ENCODE results near the gene ESYT2. TPM values are rescaled to one million over a fixed set of nuclear protein-coding genes. Genes with fewer than 3 reads are reported as not detected.
A peak's percentile ranks its signal among the peaks of the same experiment; 100 is the strongest.
"Not testable (repeated sequence)": the region's sequence is repeated elsewhere in the genome, so short reads cannot be mapped to it uniquely, and the experiment has no call there.

Gene ESYT2
- 100 to 1,000 TPM in 2 of 4 donors, 10 to 100 TPM in 2; 91.6 to 159 (median 100) TPM for total RNA-seq

DNA sequence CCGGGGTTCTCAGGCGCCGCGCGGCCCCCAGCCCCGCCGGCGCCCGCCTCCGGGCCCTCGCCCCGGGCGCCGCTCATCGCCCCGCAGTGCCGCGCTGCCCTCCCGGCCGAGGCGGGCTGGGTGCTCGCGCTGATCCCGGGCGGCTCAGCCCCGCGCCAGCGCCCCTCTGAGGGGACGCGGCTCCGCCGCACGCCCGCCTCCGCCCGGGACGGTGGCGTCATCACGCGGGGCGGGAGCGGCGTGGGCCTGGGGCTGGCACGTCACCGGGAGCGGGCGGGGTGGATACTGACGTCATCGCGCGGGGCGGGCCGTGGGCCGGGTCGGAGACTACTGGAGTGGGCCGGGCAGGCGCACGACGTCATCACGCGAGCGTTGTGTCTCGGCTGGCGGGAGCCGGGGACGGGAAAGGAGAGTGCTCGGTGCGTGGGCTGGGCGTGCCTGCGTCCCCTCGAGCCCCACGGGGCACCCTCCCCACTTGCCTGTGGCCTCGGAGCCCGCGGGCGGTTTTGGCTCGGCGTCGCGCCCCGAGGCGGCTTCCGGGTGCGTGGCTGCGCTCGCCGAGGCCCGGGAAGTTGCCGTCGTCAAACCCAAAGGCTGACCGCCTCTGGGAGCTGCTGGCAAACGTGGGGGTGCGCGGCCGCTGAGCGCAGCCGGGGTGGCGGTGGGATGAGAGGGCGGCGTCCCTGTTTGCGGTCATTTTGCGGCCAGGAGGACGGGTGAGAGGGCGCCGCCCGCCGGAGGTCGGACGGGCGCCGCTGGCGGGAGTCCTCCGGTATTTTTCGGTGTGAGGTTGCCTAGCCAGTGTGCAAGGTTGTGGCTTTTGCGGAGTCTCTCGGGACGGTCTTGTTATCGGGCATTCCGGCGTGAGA is at the start of gene ESYT2:
Gene ESYT2 (minus strand): TSS at position 168 of the 869 bp plus-strand sequence. CDS start 91 bp downstream, at position 77.
- intact Hi-C loops (cut with DNase I; ENCODE audit: low total_unique reads) = no loop called here

GRCh38 chr7:158878151-158879079 is 49.1 kb upstream of the ESYT2 start:
- DNase-seq; H3K4me3 ChIP-seq; H3K9me3 ChIP-seq; H3K27me3 ChIP-seq; H3K27ac ChIP-seq; H3K4me1 ChIP-seq; intact Hi-C loops (cut with DNase I; ENCODE audit: low total_unique reads); H3K36me3 ChIP-seq: not testable (repeated sequence)

More for the DNA sequence above, at the start of gene ESYT2:
- peak; percentile 97 to 99 for DNase-seq
- H3K27ac ChIP-seq = peak within 1 kb of the TSS; percentile 89 to 100
- TF ChIP-seq CTCF (IDR thresholded peaks at IDR 0.05) (peak in 3 of 4 experiments; percentile 1 to 59 (median 19)), POLR2A (IDR thresholded peaks at IDR 0.05) (peak; percentile 99 to 100)
- no peaks in the 10 kb centered on the region for H3K9me3 ChIP-seq
- peaks cover 0 to 5% of the 10 kb centered on the region in 2 donors for H3K4me1 ChIP-seq
- H3K27me3 ChIP-seq = no peaks in the 10 kb centered on the region
- peak within 1 kb of the TSS; percentile 68 to 83 for H3K4me3 ChIP-seq
- no peaks in the 10 kb centered on the region for H3K36me3 ChIP-seq

DNA sequence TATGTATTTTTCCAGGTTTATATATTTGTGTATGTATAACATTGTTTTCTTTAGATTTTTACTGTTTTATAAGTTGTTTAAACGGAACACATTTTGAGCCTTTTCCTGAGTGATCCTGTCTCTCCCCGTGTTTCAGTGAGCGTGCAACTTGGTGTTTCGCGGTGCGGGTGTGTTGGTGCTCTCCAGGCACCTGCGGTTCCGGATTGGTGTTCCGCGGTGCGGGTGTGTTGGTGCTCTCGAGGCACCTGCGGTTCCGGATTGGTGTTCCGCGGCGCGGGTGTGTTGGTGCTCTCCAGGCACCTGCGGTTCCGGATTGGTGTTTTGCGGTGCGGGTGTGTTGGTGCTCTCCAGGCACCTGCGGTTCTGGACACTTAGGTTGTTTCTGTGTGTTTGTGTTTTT is 47.7 kb upstream of the ESYT2 start:
- no peak overlapping the region for H3K27ac ChIP-seq
- intact Hi-C loops (cut with DNase I; ENCODE audit: low total_unique reads) = no loop called here
- no peaks in the 10 kb centered on the region for H3K4me1 ChIP-seq
- H3K27me3 ChIP-seq = no peaks in the 10 kb centered on the region
- H3K9me3 ChIP-seq = no peaks in the 10 kb centered on the region
- no peak for DNase-seq
- H3K36me3 ChIP-seq = no peaks in the 10 kb centered on the region
- TF ChIP-seq CTCF (IDR thresholded peaks at IDR 0.05) = no peak
- no peak for TF ChIP-seq POLR2A (IDR thresholded peaks at IDR 0.05)
- no peak overlapping the region for H3K4me3 ChIP-seq

DNA sequence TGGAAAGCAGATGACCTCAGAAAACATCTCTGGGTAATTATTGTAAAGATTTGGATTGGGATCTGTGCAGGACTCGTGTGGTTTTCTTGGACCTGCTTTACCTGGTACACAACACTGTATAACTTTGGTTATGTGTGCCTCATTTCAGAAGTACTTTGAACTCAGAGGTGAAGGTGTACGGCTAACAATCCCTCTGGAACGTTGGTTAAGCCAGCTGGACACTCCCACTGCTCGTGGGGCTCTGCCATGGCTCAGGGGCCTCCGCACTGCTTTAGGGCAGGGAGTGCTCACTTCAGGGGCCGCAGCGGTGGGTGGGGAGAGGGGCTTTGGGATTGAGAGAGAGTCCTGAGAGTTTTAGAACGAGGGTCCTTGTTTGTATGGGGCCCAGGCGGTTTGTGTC is 40.6 kb upstream of the ESYT2 start:
- Histone ChIP-seq H3K4me1 (no peaks in the 10 kb centered on the region), H3K36me3 (no peaks in the 10 kb centered on the region), H3K4me3 (no peak overlapping the region), H3K27me3 (no peaks in the 10 kb centered on the region), H3K27ac (no peak overlapping the region), H3K9me3 (no peaks in the 10 kb centered on the region)
- intact Hi-C loops (cut with DNase I; ENCODE audit: low total_unique reads) = no loop called here
- no peak for DNase-seq
- TF ChIP-seq POLR2A (IDR thresholded peaks at IDR 0.05) (no peak), CTCF (IDR thresholded peaks at IDR 0.05) (no peak)

DNA sequence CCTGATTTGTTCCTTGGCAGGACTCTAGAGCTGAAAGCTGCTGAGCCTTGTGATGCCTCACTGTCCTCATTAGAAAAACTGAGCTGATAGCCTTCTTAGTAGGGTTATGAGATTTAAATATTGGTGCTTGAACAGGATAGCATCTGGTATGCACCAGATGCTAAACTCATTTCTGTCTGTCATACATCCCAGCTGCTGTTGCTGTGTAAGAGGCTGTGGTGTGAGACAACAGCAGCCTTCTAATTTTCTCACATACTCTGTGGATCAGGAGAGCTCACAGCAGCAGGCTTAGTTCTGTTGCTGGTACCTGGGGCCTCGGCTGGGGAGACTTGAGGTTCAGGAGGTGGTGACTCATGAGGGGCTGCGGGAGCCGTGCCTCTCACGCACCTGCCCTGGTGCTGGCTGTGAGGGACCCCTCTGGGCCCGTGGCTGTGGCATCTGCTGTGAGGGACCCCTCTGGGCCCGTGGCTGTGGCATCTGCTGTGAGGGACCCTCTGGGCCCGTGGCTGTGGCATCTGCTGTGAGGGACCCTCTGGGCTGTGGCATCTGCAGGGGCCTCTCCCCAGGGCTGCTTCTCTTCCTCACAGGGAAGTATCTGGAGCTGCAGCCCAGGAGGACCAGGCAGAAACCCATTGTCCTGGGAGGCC is 39.6 kb upstream of the ESYT2 start:
- no peak for DNase-seq
- Histone ChIP-seq H3K4me1 (no peaks in the 10 kb centered on the region), H3K4me3 (no peak overlapping the region), H3K9me3 (no peaks in the 10 kb centered on the region), H3K27ac (no peak overlapping the region), H3K36me3 (no peaks in the 10 kb centered on the region), H3K27me3 (no peaks in the 10 kb centered on the region)
- intact Hi-C loops (cut with DNase I; ENCODE audit: low total_unique reads) = no loop called here
- TF ChIP-seq POLR2A (IDR thresholded peaks at IDR 0.05) (no peak), CTCF (IDR thresholded peaks at IDR 0.05) (no peak)

Data from uterus (tissue), 4 donors.